Measurements from ENCODE around the gene DEFB108B. TPM values are rescaled to one million over a fixed set of nuclear protein-coding genes. Genes with fewer than 3 reads are reported as not detected.
"Not testable (repeated sequence)": the region's sequence is repeated elsewhere in the genome, so short reads cannot be mapped to it uniquely, and the experiment has no call there.

Gene DEFB108B
- total RNA-seq, 1 experiment from 2014 or later = not detected

DNA sequence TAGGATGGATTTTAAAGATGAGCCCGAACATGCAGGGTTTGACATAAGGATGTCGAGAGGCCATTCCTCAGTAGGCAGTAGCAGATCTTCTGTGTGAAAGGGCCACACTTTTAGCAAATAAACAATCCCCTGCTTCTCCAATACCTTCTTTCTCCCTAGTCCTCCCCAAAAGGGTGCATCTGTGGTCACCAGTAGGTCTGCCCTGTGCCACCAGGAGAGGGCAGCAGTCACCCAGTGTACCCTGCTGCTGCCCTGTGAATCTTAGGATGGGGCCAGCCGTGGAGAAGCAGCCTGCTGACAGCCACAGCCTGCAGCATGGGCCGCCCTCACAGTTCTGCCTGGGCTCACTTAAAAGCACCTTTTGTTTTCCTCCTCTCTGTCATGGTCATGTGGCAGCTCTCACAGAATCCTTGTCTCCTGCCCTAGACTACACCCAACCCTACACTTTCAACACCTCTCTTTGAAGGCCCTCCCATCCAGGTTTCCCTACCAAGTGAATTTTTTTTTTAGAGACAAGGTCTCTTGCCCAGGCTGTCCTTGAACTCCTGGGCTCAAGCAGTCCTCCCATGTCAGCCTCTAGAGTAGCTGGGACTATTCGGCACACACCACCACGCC lies 40.3 kb upstream of the DEFB108B start:
- intact Hi-C loops (cut with micrococcal nuclease; ENCODE audit: unreplicated experiment); H3K27me3 Mint-ChIP-seq (ENCODE audit: unreplicated experiment); BruUV-seq (replicated peaks); CTCF ChIA-PET; H3K9me3 Mint-ChIP-seq (ENCODE audit: low read depth, unreplicated experiment); H3K27ac Mint-ChIP-seq (ENCODE audit: unreplicated experiment); H3K4me3 Mint-ChIP-seq (ENCODE audit: low read depth, unreplicated experiment): not testable (repeated sequence)
- TF ChIP-seq, protein P1, sequence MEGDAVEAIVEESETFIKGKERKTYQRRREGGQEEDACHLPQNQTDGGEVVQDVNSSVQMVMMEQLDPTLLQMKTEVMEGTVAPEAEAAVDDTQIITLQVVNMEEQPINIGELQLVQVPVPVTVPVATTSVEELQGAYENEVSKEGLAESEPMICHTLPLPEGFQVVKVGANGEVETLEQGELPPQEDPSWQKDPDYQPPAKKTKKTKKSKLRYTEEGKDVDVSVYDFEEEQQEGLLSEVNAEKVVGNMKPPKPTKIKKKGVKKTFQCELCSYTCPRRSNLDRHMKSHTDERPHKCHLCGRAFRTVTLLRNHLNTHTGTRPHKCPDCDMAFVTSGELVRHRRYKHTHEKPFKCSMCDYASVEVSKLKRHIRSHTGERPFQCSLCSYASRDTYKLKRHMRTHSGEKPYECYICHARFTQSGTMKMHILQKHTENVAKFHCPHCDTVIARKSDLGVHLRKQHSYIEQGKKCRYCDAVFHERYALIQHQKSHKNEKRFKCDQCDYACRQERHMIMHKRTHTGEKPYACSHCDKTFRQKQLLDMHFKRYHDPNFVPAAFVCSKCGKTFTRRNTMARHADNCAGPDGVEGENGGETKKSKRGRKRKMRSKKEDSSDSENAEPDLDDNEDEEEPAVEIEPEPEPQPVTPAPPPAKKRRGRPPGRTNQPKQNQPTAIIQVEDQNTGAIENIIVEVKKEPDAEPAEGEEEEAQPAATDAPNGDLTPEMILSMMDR (IDR thresholded peaks at IDR 0.05; ENCODE audit: unreplicated experiment) = peak; percentile 48
- Mint-ChIP-seq H3K4me1 (ENCODE audit: low read depth, unreplicated experiment) (peaks cover 25% of the 10 kb centered on the region), H3K36me3 (ENCODE audit: insufficient read depth, unreplicated experiment) (peaks cover 12% of the 10 kb centered on the region)
- DNase-seq = peak; percentile 66

DNA sequence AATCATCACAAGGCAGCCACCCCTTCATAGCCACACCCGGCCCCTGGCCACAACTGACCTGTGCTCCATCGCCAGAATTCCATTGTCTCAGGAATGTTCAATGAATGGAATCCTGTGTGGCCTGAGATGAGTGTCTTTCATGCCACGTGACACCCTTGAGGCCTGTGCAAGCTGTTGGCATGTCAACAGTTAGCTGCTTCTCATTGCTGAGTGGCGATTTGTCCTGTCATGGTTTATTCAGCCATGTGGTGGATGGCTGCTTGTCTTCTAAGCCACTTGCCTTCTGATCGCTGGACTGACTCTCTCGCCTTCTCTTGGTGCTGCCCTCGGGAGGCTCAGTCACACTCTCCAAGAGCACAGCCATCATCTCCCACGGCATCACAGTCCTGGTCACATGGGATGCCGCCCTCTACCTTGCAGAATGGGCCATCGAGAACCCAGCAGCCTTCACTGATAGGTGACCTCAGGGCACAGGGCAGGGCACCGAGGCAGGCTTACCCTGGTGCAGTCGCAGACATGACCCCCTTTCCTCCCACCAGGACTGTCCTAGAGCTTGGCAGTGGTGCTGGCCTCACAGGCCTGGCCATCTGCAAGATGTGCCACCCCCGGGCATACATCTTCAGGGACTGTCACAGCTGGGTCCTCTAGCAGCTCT lies 38.5 kb upstream of the DEFB108B start:
- DNase-seq = peak; percentile 43
- H3K27me3 Mint-ChIP-seq (ENCODE audit: unreplicated experiment); H3K36me3 Mint-ChIP-seq (ENCODE audit: insufficient read depth, unreplicated experiment); BruUV-seq (replicated peaks); H3K27ac Mint-ChIP-seq (ENCODE audit: unreplicated experiment); H3K4me3 Mint-ChIP-seq (ENCODE audit: low read depth, unreplicated experiment); intact Hi-C loops (cut with micrococcal nuclease; ENCODE audit: unreplicated experiment); H3K9me3 Mint-ChIP-seq (ENCODE audit: low read depth, unreplicated experiment); CTCF ChIA-PET: not testable (repeated sequence)
- peaks cover 11% of the 10 kb centered on the region for H3K4me1 Mint-ChIP-seq (ENCODE audit: low read depth, unreplicated experiment)

DNA sequence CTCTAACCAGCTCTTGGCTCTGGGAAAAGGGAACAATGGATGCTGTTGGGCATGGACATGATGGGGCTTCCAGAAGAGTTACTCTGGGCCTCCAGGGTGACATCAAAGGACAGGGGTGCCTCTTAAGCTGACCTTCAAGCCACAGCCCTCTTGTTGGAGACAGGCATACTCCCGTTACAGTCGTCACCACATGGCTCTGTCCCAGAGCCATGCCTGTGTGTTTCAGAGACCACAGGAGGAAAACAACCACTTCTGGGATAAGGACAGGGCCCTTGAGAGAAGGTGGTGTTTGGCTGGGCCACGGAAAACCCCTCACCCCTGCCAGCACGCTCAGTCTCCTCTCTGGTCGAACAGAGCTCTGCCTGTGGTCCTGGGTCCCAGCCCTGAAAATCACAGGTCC lies 37.8 kb upstream of the DEFB108B start:
- CTCF ChIA-PET; H3K27ac Mint-ChIP-seq (ENCODE audit: unreplicated experiment); BruUV-seq (replicated peaks): not testable (repeated sequence)

DNA sequence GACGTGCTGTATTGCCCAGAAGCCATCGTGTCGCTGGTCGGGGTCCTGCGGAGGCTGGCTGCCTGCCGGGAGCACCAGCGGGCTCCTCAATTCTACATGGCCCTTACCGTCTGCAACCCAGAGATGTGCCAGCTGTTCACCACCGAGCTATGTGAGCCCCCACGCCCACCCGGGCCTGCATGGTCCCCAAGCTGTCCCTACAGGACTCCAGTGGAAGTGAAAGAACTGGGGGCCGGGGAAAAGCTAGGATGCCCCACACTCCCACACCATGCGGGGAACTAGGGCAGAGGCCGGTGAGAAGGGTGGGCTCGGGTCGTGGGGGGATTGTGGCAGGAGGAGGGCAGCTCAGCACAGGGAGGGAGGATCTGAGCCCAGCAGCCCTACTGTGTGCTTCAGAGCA lies 37.0 kb upstream of the DEFB108B start:
- H3K4me3 Mint-ChIP-seq (ENCODE audit: low read depth, unreplicated experiment); CTCF ChIA-PET; H3K27ac Mint-ChIP-seq (ENCODE audit: unreplicated experiment); intact Hi-C loops (cut with micrococcal nuclease; ENCODE audit: unreplicated experiment); H3K27me3 Mint-ChIP-seq (ENCODE audit: unreplicated experiment); DNase-seq; H3K4me1 Mint-ChIP-seq (ENCODE audit: low read depth, unreplicated experiment); H3K36me3 Mint-ChIP-seq (ENCODE audit: insufficient read depth, unreplicated experiment); BruUV-seq (replicated peaks); H3K9me3 Mint-ChIP-seq (ENCODE audit: low read depth, unreplicated experiment): not testable (repeated sequence)

More for the DNA sequence above, 37.8 kb upstream of the DEFB108B start:
- intact Hi-C loops (cut with micrococcal nuclease; ENCODE audit: unreplicated experiment); DNase-seq; H3K4me3 Mint-ChIP-seq (ENCODE audit: low read depth, unreplicated experiment); H3K36me3 Mint-ChIP-seq (ENCODE audit: insufficient read depth, unreplicated experiment); H3K9me3 Mint-ChIP-seq (ENCODE audit: low read depth, unreplicated experiment); H3K27me3 Mint-ChIP-seq (ENCODE audit: unreplicated experiment); H3K4me1 Mint-ChIP-seq (ENCODE audit: low read depth, unreplicated experiment): not testable (repeated sequence)

DNA sequence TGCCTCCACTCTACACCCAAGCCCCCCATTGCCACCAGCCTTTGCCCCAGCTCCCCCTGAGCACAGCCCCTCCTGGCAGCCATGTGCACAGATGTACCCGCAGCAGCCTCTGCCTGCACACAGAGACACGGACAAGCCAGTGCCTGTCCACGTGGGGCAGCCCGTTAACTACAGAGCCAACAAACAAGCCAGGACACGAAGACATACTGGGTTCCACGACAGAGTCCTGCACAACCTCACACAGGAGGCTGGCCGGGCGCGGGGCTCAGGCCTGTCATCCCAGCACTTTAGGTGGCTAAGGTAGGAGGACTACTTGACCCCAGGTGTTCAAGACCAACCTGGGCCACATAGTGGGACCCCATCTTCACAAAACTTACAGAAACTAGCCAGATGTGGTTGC lies 36.2 kb upstream of the DEFB108B start:
- BruUV-seq (replicated peaks); H3K9me3 Mint-ChIP-seq (ENCODE audit: low read depth, unreplicated experiment); H3K4me3 Mint-ChIP-seq (ENCODE audit: low read depth, unreplicated experiment); DNase-seq; H3K36me3 Mint-ChIP-seq (ENCODE audit: insufficient read depth, unreplicated experiment); H3K27me3 Mint-ChIP-seq (ENCODE audit: unreplicated experiment); CTCF ChIA-PET; H3K27ac Mint-ChIP-seq (ENCODE audit: unreplicated experiment); intact Hi-C loops (cut with micrococcal nuclease; ENCODE audit: unreplicated experiment); H3K4me1 Mint-ChIP-seq (ENCODE audit: low read depth, unreplicated experiment): not testable (repeated sequence)

DNA sequence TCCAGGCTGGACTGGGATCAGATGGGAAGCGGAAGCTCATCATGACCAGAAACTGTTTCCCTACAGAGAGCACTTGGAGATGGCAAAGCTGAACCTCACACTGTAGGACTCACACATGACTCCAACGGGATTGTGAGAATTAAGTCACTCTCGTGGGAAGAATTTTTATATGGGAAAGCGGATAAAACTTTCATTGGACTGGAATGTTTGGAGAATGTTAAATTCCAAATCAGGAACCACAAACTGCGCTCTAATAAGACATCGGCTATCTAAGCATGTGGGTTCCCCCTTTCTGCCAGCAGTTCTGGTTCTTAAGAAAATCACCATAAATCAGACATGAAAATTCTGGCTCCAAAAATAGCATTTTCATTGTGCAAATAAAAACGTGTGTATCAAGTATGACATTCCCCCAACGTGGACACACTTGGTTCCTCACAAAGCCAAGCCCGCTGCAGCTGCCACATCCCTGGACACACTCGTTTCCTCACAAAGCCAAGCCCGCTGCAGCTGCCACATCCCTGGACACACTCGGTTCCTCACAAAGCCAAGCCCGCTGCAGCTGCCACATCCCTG lies 33.4 kb upstream of the DEFB108B start:
- H3K9me3 Mint-ChIP-seq (ENCODE audit: low read depth, unreplicated experiment); H3K4me3 Mint-ChIP-seq (ENCODE audit: low read depth, unreplicated experiment); H3K4me1 Mint-ChIP-seq (ENCODE audit: low read depth, unreplicated experiment); intact Hi-C loops (cut with micrococcal nuclease; ENCODE audit: unreplicated experiment); H3K36me3 Mint-ChIP-seq (ENCODE audit: insufficient read depth, unreplicated experiment); H3K27me3 Mint-ChIP-seq (ENCODE audit: unreplicated experiment); DNase-seq; H3K27ac Mint-ChIP-seq (ENCODE audit: unreplicated experiment): not testable (repeated sequence)
- TSS peak; percentile 11 for BruUV-seq (replicated peaks)
- CTCF ChIA-PET = interaction anchor here (0.7 to 1.1 kb wide), 2 partner anchors 13 to 216 kb away, joined by 3 to 8 read pairs; no protein-coding TSS in a partner anchor
